Keratinocyte (primary cell): Measurements from ENCODE around the gene MGME1. TPM values are rescaled to one million over a fixed set of nuclear protein-coding genes. Genes with fewer than 3 reads are reported as not detected.

ENCODE experiments used
- DNase-seq: peaks from one replicate; pipeline ENCODE4 v3.0.0-alpha.2; 2011; ENCODE audit warnings: low read depth, missing footprints, low spot score
- FAIRE-seq: peaks from 2 replicates; lab custom pipeline; 2011; peaks lifted over from hg19 to GRCh38; lab: Jason Lieb, UNC
- H2AFZ ChIP-seq: 2 replicates; pipeline ENCODE4 v1.6.0; 2012; ENCODE audit warnings: low read length, control low read depth, inconsistent platforms; ENCODE audit not compliant: control insufficient read depth
- H3K27ac ChIP-seq: 2 replicates; pipeline ENCODE4 v1.5.1; 2011; ENCODE audit warnings: low read length; ENCODE audit not compliant: control insufficient read depth, insufficient read depth
- H3K27me3 ChIP-seq: 3 replicates; pipeline ENCODE4 v1.6.0; 2011; ENCODE audit warnings: low read length; ENCODE audit not compliant: control insufficient read depth, insufficient read depth; ENCODE audit errors: extremely low read depth
- H3K36me3 ChIP-seq, 2 experiments: 2 replicates in 1 of 2; 3 replicates in 1 of 2; pipeline ENCODE4 v1.5.1; 2011; ENCODE audit warnings: low read length in 2 of 2, mild to moderate bottlenecking in 1 of 2; ENCODE audit not compliant: control insufficient read depth in 2 of 2, insufficient read depth in 2 of 2; ENCODE audit errors: extremely low read depth in 1 of 2
- H3K4me1 ChIP-seq: 3 replicates; pipeline ENCODE4 v1.5.1; 2011; ENCODE audit warnings: low read length; ENCODE audit not compliant: control insufficient read depth, insufficient read depth; ENCODE audit errors: extremely low read depth
- H3K4me2 ChIP-seq: 3 replicates; pipeline ENCODE4 v1.6.0; 2011; ENCODE audit warnings: low read depth, low read length; ENCODE audit not compliant: control insufficient read depth, insufficient read depth; ENCODE audit errors: extremely low read depth
- H3K4me3 ChIP-seq, 3 experiments: fragments of 200-600 bp in 1 of 3; sonication (generic) in 1 of 3; 2 replicates in 2 of 3; 3 replicates in 1 of 3; pipeline ENCODE4 v1.5.1; 2011 to 2016; ENCODE audit warnings: low read length in 3 of 3, mild to moderate bottlenecking in 3 of 3, control low read depth in 2 of 3, inconsistent platforms in 1 of 3, low read depth in 1 of 3, mixed read lengths in 1 of 3, mixed run types in 1 of 3, moderate library complexity in 1 of 3; ENCODE audit not compliant: control insufficient read depth in 2 of 3, insufficient read depth in 2 of 3; ENCODE audit errors: extremely low read depth in 1 of 3
- H3K79me2 ChIP-seq: 2 replicates; pipeline ENCODE4 v1.6.0; 2012; ENCODE audit warnings: low read length; ENCODE audit not compliant: control insufficient read depth, insufficient read depth
- H3K9ac ChIP-seq: 3 replicates; pipeline ENCODE4 v1.6.0; 2011; ENCODE audit warnings: low read length; ENCODE audit not compliant: control insufficient read depth, insufficient read depth; ENCODE audit errors: extremely low read depth
- H3K9me1 ChIP-seq: 3 replicates; pipeline ENCODE4 v1.6.0; 2011; ENCODE audit warnings: low read length; ENCODE audit not compliant: control insufficient read depth, insufficient read depth; ENCODE audit errors: extremely low read depth
- H3K9me3 ChIP-seq: 2 replicates; pipeline ENCODE4 v1.5.1; 2012; ENCODE audit warnings: low read depth, low read length; ENCODE audit not compliant: control insufficient read depth
- H4K20me1 ChIP-seq: 3 replicates; pipeline ENCODE4 v1.6.0; 2011; ENCODE audit warnings: low read length; ENCODE audit not compliant: control insufficient read depth, insufficient read depth; ENCODE audit errors: extremely low read depth
- EZH2 ChIP-seq: IDR thresholded peaks from one replicate; pipeline ENCODE4 v1.6.1; 2012; ENCODE audit warnings: inconsistent platforms, mild to moderate bottlenecking, low read length, moderate library complexity
- dilution Hi-C: fragments of 300-500 bp; cut with MboI; formaldehyde crosslinking; loops from one replicate; pipeline ENCODE4 v1.7.0; 2020; ENCODE audit warnings: low sequenced_read_pairs; ENCODE audit not compliant: extremely low pct_ligation_motif_present
- polyA plus RNA-seq, 5 experiments: library from polyadenylated mRNA; depleted of rRNA in 3 of 5; stranded (reverse) in 3 of 5; stranded (forward) in 1 of 5; unstranded in 1 of 5; fragments of >200 nt; gene quantifications; 1 replicate in 1 of 5; 2 replicates in 3 of 5; 3 replicates in 1 of 5; pipeline versions ENCODE4 v1.2.1 to v1.2.3, GENCODE V29; 2011 to 2012; ENCODE audit warnings: missing spikeins in 2 of 5, low read depth in 1 of 5, low replicate concordance in 1 of 5
- TF ChIP-seq, protein P1 (sequence below), 3 experiments: IDR thresholded peaks in 1 of 3; conservative IDR thresholded peaks in 1 of 3; optimal IDR thresholded peaks in 1 of 3; 2 replicates in 2 of 3; 3 replicates in 1 of 3; pipeline versions ENCODE3 to v1.5.1; 2011; ENCODE audit warnings: low read length in 3 of 3, mild to moderate bottlenecking in 3 of 3, moderate library complexity in 2 of 3, control low read depth in 1 of 3, inconsistent platforms in 1 of 3; ENCODE audit not compliant: insufficient read depth in 2 of 3; ENCODE audit errors: extremely low read depth in 1 of 3

Gene MGME1
- polyA plus RNA-seq, 1 donor (not counting 4 experiments of a cell fraction or from before 2014, with no cell fraction given): 31.6 TPM

DNA sequence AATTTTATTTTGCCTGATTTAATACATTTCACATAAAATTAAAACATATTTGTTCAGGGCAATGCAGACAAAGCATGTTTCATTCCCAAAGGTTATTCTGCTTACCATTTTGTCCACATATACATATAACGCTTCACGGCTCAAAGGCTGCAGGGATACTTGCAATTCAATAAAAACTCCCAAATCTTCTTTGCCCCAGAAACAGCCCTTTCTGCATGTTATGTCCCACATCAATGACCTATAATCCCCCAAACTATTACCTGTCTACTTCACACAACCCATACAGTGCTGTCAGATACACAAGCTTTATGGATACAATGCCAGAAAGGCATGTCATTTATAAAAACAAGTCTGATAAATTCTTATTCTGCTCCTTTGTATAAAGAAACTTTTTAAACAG, 20.4 kb upstream of the MGME1 start:
- H3K9ac ChIP-seq: no peak overlapping the region
- no peaks in the 10 kb centered on the region for H3K9me1 ChIP-seq
- no peak for FAIRE-seq
- no peaks in the 10 kb centered on the region for H3K9me3 ChIP-seq
- peaks cover 51 to 73% of the 10 kb centered on the region in 2 experiments for H3K36me3 ChIP-seq
- H3K27ac ChIP-seq: no peak overlapping the region
- H2AFZ ChIP-seq: no peak overlapping the region
- no peak for DNase-seq
- no peaks in the 10 kb centered on the region for H3K4me1 ChIP-seq
- no peak for TF ChIP-seq EZH2
- TF ChIP-seq, protein P1, sequence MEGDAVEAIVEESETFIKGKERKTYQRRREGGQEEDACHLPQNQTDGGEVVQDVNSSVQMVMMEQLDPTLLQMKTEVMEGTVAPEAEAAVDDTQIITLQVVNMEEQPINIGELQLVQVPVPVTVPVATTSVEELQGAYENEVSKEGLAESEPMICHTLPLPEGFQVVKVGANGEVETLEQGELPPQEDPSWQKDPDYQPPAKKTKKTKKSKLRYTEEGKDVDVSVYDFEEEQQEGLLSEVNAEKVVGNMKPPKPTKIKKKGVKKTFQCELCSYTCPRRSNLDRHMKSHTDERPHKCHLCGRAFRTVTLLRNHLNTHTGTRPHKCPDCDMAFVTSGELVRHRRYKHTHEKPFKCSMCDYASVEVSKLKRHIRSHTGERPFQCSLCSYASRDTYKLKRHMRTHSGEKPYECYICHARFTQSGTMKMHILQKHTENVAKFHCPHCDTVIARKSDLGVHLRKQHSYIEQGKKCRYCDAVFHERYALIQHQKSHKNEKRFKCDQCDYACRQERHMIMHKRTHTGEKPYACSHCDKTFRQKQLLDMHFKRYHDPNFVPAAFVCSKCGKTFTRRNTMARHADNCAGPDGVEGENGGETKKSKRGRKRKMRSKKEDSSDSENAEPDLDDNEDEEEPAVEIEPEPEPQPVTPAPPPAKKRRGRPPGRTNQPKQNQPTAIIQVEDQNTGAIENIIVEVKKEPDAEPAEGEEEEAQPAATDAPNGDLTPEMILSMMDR (optimal IDR thresholded peaks at IDR 0.05 in 1 of 3, IDR thresholded peaks at IDR 0.05 in 1 of 3, conservative IDR thresholded peaks at IDR 0.05 in 1 of 3; ENCODE audit: extremely low read depth in 1 of 3, insufficient read depth in 2 of 3, low read length in 3 of 3): no peak
- H3K4me3 ChIP-seq: no peak overlapping the region
- no peak overlapping the region for H3K4me2 ChIP-seq
- dilution Hi-C loops: no loop called here
- H4K20me1 ChIP-seq: peaks cover 7% of the 10 kb centered on the region
- peaks cover 30% of the 10 kb centered on the region for H3K79me2 ChIP-seq
- H3K27me3 ChIP-seq: no peaks in the 10 kb centered on the region

DNA sequence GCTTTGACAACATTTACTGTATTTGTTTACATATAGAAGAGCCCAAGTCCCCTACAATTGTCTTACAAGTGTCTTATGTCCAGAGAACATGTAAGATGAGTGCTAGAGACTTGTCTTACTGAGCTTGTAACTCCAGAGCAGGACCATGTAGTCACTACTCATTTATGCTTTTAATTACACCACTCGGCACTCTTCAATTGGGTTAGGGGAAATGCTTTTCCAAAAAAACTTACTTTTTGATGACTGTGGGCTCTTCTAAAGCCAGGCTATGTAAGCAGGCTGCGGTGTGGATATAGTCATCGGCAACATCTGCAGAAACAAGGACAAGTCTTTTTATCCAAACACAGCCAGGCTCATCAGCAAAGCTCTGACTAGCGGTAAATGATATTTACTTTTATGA, 18.9 kb upstream of the MGME1 start:
- no peak overlapping the region for H3K4me3 ChIP-seq
- H3K9me1 ChIP-seq: no peaks in the 10 kb centered on the region
- TF ChIP-seq, protein P1 (optimal IDR thresholded peaks at IDR 0.05 in 1 of 3, IDR thresholded peaks at IDR 0.05 in 1 of 3, conservative IDR thresholded peaks at IDR 0.05 in 1 of 3; ENCODE audit: extremely low read depth in 1 of 3, insufficient read depth in 2 of 3, low read length in 3 of 3): no peak
- TF ChIP-seq EZH2: no peak
- no peaks in the 10 kb centered on the region for H3K27me3 ChIP-seq
- no peak overlapping the region for H3K27ac ChIP-seq
- no peak overlapping the region for H3K4me2 ChIP-seq
- no peak overlapping the region for H3K9ac ChIP-seq
- dilution Hi-C loops: no loop called here
- DNase-seq (no peak), FAIRE-seq (no peak)
- H3K79me2 ChIP-seq: peaks cover 45% of the 10 kb centered on the region
- no peaks in the 10 kb centered on the region for H3K4me1 ChIP-seq
- H3K9me3 ChIP-seq: no peaks in the 10 kb centered on the region
- H4K20me1 ChIP-seq: peaks cover 11% of the 10 kb centered on the region
- peaks cover 58 to 77% of the 10 kb centered on the region in 2 experiments for H3K36me3 ChIP-seq
- no peak overlapping the region for H2AFZ ChIP-seq
